HT-29 (cell line): ENCODE measurements around the gene LRRN2. TPM values are rescaled to one million over a fixed set of nuclear protein-coding genes. Genes with fewer than 3 reads are reported as not detected.
"Not testable (repeated sequence)": the region's sequence is repeated elsewhere in the genome, so short reads cannot be mapped to it uniquely, and the experiment has no call there.

Source experiments
- DNase-seq: peaks from one replicate; pipeline ENCODE4 v3.0.0-alpha.2; 2015; ENCODE audit warnings: low spot score
- total RNA-seq: library from RNA; depleted of rRNA; stranded (reverse); fragments of >200 nt; shearing (Covaris generic); gene quantifications from 2 replicates; pipeline ENCODE4 v1.2.3, GENCODE V29; 2014; rRNA removed

The LRRN2 gene
- total RNA-seq: 0.05 TPM in 1 of 2 replicates, not detected in the other

GRCh38 chr1:204685236-204686006, at the start of gene LRRN2:
LRRN2 (minus strand) TSS chr1:204685738; CDS start chr1:204619992, 65,746 bp downstream.
- DNase-seq: no peak

- no peak for DNase-seq
Measured at GRCh38 chr1:204735042-204735441, 49.5 kb upstream of the LRRN2 start.

GRCh38 chr1:204733869-204734596, 48.5 kb upstream of the LRRN2 start:
- no peak for DNase-seq

DNA sequence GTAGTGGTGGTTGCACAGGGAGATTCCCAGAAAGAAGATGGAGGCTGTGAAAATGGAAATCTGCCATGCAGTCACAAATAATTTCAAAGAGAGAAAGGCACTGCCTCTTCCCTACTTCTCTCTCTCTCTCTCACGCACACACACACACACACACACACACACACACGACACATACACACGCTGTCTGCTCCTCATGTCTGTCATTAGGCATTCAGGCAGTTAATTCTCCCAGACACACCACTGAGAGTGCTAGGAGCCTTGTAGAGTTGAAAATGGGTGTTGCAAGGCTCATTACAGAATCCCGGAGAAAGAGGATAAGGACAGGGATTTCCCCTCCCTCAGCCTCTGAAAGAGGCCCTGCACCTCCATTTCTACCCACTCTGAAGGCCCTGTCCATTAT, 47.8 kb upstream of the LRRN2 start:
- DNase-seq: no peak

DNA sequence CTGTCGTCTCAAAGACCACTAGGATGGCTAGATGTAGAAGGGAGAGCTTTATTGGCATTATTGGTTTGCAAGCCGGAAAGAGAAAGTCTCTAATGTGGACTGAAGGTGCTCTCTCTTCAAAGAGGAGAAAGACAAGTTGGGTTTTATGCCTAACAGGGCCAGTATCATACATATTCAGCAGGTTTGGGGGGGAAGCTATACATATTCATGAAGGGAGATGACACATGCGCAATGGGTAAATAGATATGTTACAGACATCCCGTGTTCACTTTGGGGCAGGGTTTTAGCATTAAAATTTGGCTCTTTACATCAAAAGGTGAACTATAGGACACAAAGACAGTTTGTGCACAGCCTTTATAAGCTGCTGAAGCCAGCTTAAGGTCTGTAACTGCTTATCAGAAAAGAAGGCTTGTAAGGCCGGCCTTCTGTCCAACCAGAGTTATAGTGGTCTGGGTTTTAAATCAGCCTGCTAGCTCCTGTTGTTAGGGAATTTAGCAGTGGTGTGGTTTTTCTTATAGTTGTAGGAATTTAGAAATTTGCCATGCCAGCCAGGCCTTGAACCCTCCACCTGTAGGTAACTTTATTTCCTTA, 46.5 kb upstream of the LRRN2 start:
- no peak for DNase-seq

DNA sequence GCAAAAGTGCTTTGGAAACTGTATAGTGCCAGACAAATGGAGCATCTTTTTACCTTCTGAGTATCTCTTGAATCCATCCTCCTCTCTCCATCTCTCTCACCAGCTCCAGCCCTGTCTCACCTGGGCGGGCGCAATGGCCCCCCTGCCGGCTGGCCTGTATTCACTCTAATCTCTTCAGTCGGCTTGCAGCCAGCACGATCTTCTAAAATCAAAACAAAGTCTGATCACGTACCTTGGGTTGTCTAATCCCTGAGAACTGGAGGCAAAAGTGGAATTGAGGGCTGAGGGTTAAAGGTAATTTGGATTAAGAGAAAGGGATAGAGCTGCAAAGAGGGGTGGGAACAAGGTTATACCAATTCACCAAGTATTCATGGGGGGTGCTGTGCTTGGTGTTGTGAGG, 46.0 kb upstream of the LRRN2 start:
- no peak for DNase-seq

- DNase-seq: no peak
Measured at GRCh38 chr1:204730826-204731459, 45.4 kb upstream of the LRRN2 start.

- no peak for DNase-seq
Measured at GRCh38 chr1:204729516-204729915, 44.0 kb upstream of the LRRN2 start.

- no peak for DNase-seq
Measured at GRCh38 chr1:204728456-204728855, 42.9 kb upstream of the LRRN2 start.

DNA sequence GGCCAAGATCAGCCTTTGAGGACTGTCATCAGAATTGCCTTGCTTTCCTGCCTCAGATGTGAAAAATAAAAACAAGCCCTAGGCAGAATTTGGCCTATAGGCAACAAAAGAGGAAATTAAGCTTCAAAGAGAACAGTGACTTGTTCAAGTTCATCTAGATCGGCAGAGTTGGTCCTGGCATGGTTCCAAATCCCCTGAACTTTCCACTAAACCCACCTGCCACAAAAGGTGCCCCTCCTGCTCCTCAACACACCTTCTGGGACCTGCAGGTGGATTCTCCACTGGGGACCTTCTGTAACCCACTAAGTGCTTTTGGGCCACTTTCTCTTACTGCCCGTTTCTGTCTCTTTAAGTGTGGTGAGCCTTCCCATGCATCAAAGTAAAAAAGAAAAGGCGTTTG, 42.5 kb upstream of the LRRN2 start:
- no peak for DNase-seq

- not testable (repeated sequence) for DNase-seq
Measured at GRCh38 chr1:204727438-204727837, 41.9 kb upstream of the LRRN2 start.

DNA sequence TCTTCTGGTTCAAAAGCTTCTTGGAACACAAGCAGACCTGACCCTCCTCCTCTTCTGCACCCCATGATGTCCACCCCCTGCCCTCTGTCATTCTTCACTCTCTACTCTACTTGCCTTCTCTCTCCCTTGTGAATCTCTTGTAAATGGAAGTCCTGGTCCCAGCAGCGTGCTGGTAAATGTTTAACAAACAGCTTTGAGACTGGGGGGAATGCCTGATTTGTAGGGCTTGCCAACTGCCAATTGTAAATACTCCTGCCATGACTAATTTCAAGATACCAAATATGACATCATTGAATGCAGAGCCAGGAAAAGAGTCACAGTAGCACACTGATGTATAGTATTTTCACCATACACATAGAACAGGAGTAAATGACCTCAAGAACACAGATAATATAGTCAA, 40.9 kb upstream of the LRRN2 start:
- no peak for DNase-seq

DNA sequence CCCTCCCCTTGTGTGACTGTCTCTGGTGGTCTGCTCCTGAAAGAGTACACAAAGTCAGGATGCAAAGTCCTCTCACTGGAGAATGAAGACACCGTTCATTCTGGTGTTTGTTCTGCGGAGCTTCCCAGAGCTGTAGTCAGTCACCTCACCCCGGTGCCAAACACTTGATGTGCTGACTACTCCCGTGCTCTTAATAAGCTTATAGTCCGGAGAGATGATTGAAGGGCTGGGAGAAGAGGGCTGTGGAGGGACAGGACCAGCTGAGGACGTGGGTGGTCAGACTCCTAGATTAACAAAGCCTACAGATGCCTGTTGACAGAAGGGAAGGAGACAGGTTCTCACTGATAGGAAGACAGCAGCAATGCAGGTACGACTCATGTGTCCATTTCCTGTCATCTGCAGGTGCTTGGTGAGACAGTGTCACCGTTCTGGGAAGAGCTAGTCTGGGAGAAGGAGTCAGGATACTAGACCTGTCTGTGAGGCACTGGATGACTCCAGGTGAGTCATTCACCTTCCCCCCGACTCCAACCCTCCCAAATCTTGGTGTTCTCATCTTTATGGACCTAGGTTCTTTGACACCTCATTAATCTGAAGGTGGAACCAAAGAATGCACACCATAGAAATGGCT, 40.4 kb upstream of the LRRN2 start:
- no peak for DNase-seq

DNA sequence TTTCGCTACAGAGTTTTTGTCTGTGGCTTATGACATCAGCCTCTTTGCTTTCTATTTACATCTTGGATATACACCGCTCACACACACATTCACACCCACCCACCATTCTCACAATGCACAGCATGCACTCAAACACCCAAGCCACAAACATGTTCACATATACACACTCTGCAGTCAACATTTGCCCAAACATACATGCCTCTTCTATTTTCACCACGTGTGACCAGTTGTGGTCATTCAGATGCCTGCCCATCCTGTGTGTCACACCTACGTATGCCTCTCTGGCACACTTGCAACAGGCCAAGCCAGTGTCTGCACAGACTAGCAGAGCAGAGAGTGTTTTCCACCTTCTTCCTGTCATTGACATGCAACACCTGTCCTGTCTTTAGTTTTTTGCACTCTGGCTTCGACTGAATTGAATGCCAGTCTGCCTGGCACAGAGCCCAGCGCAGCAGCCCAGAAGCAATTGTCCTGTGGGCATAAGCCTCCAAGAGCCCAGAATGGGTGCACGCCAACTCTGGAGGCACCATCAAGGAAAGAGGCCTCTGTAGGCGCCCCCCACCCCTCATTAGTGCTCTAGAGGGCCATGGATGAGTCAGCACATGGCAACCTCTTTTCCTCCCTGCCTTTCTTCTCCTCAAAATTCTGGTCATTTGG, 37.7 kb upstream of the LRRN2 start:
- DNase-seq: no peak

GRCh38 chr1:204721373-204722055, 36.0 kb upstream of the LRRN2 start:
- DNase-seq: no peak

GRCh38 chr1:204716660-204717059, 31.1 kb upstream of the LRRN2 start:
- DNase-seq: no peak

DNA sequence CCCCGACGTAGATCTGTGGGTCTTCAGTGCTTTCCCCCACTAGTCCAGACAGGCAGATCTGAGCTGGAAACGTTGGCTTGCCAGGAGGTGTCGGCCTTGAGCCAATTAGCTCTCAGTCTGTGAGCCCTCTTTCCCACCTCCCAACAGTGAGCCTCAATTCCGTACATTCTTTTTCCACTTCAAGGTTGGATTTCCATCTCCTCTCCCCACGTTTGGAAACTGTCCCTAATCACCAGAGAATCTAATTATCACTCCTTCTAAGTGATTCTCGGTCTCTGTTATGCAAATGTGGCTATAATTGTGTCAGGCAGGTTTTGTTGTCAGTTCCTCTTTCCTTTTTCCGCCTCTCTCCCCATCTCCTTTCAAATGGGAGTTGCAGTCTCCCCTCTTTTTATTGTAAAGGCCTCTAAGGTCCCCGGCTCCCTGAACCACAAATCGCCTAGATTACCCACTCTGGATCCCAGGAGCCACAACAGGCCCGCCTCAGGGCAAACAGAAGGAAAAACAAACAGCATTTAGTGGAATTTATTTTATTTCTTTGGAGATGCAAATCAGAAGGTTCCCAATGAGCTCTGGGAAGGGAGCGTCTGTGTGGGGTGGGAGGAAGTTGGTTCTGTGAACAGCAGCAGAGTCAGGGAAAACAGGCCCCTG, 29.4 kb upstream of the LRRN2 start:
- no peak for DNase-seq

DNA sequence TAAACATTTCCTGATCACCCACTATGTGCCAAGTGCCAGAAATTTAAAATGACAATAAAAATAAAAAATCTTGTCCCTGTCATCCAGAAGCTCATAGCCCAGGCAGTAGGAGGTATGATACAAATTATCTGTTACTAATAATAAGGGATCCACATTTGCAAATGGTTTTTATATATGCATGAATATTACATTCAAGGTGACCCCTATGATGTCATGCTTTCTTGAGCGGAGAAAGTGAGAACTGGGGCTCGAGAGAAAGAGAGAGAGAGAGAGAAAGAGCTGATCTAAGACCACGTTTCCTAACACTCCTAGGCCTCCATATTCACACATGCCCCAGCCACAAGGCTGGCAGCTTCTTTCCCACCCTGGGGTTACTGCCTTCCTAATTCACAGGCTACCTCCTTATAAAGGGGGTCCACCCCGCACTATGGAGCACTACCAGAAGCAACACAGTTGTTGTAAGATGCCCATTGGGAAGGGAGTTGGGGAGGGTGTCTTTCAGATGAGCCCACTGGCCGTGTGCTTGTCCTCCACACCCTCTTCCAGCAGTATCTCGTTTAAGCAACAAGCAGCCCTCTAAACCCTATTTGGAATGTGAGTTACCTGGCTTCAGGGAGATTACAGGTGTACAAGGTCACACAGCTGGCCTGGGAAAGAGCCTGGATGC, 28.8 kb upstream of the LRRN2 start:
- no peak for DNase-seq

- DNase-seq: no peak
Measured at GRCh38 chr1:204713541-204713940, 28.0 kb upstream of the LRRN2 start.
